Measurements from ENCODE around the gene MED9. TPM values are rescaled to one million over a fixed set of nuclear protein-coding genes. Genes with fewer than 3 reads are reported as not detected.

The MED9 gene
- polyA plus RNA-seq, 1 donor from 2014 or later, result 25.1 TPM

- H3K4me2 ChIP-seq (ENCODE audit: low read length), result no peak overlapping the region
- no peaks in the 10 kb centered on the region for H3K9me2 ChIP-seq (ENCODE audit: insufficient read depth, low read length)
- no peaks in the 10 kb centered on the region for H3K36me3 ChIP-seq (ENCODE audit: insufficient read depth, low read length)
- no peaks in the 10 kb centered on the region for H3K9me3 ChIP-seq (ENCODE audit: low read length)
- no peak overlapping the region for H3K9ac ChIP-seq (ENCODE audit: low read length)
- H3K27ac ChIP-seq (ENCODE audit: low read length), result no peak overlapping the region
- H3F3A ChIP-seq (ENCODE audit: insufficient read depth, low read length, poor library complexity, severe bottlenecking), result no peaks in the 10 kb centered on the region
- H3K79me2 ChIP-seq (replicated peaks; ENCODE audit: insufficient read depth, low read length), result no peaks in the 10 kb centered on the region
- no peak overlapping the region for H2AFZ ChIP-seq (ENCODE audit: low read depth, low read length)
- no peaks in the 10 kb centered on the region for H3K27me3 ChIP-seq (ENCODE audit: insufficient read depth, low read depth, low read length)
- TF ChIP-seq MXI1 (conservative IDR thresholded peaks at IDR 0.05; ENCODE audit: poor library complexity, severe bottlenecking) (no peak), SMC3 (conservative IDR thresholded peaks at IDR 0.05; ENCODE audit: poor library complexity) (no peak), TAF1 (IDR thresholded peaks at IDR 0.05; ENCODE audit: low read depth) (no peak), EP300 (conservative IDR thresholded peaks at IDR 0.05; ENCODE audit: poor library complexity, severe bottlenecking) (no peak), REST (IDR thresholded peaks at IDR 0.05; ENCODE audit: borderline replicate concordance) (no peak), POLR2AphosphoS5 (IDR thresholded peaks at IDR 0.05) (no peak), RAD21 (conservative IDR thresholded peaks at IDR 0.05) (no peak), EZH2 (IDR thresholded peaks at IDR 0.05; ENCODE audit: borderline replicate concordance, insufficient read depth, low read length, poor library complexity, severe bottlenecking) (no peak), CTCF (IDR thresholded peaks at IDR 0.05; ENCODE audit: poor library complexity, severe bottlenecking) (no peak)
- no peaks in the 10 kb centered on the region for H4K20me1 ChIP-seq (ENCODE audit: insufficient read depth)
- no peak overlapping the region for H3K4me3 ChIP-seq (ENCODE audit: low read length)
Observed at GRCh38 chr17:17520599-17521232, 43.9 kb downstream of the MED9 start.

GRCh38 chr17:17523001-17523730, 46.4 kb downstream of the MED9 start:
- H3K4me2 ChIP-seq (ENCODE audit: low read length), result no peak overlapping the region
- H3K9ac ChIP-seq (ENCODE audit: low read length), result no peak overlapping the region
- TF ChIP-seq EZH2 (IDR thresholded peaks at IDR 0.05; ENCODE audit: borderline replicate concordance, insufficient read depth, low read length, poor library complexity, severe bottlenecking) (no peak), TAF1 (IDR thresholded peaks at IDR 0.05; ENCODE audit: low read depth) (no peak), POLR2AphosphoS5 (IDR thresholded peaks at IDR 0.05) (no peak), MXI1 (conservative IDR thresholded peaks at IDR 0.05; ENCODE audit: poor library complexity, severe bottlenecking) (no peak), SMC3 (conservative IDR thresholded peaks at IDR 0.05; ENCODE audit: poor library complexity) (no peak)

More at GRCh38 chr17:17523001-17523730, 46.4 kb downstream of the MED9 start:
- Histone ChIP-seq H2AFZ (ENCODE audit: low read depth, low read length) (no peak overlapping the region), H3K9me3 (ENCODE audit: low read length) (no peaks in the 10 kb centered on the region), H3F3A (ENCODE audit: insufficient read depth, low read length, poor library complexity, severe bottlenecking) (no peaks in the 10 kb centered on the region), H4K20me1 (ENCODE audit: insufficient read depth) (no peaks in the 10 kb centered on the region), H3K9me2 (ENCODE audit: insufficient read depth, low read length) (no peaks in the 10 kb centered on the region), H3K27me3 (ENCODE audit: insufficient read depth, low read depth, low read length) (no peaks in the 10 kb centered on the region), H3K79me2 (replicated peaks; ENCODE audit: insufficient read depth, low read length) (no peaks in the 10 kb centered on the region), H3K36me3 (ENCODE audit: insufficient read depth, low read length) (no peaks in the 10 kb centered on the region), H3K4me3 (ENCODE audit: low read length) (no peak overlapping the region), H3K27ac (ENCODE audit: low read length) (no peak overlapping the region)

Measured in neural cell (in vitro differentiated cells).